Measurements from ENCODE around the gene LPCAT4.

GRCh38 chr15:34325368-34325767 lies 41.6 kb downstream of the LPCAT4 start:
- TF ChIP-seq CTCF (IDR thresholded peaks at IDR 0.05) (no peak), POLR2A (IDR thresholded peaks at IDR 0.05) (no peak)
